OCI-LY3 (cell line): ENCODE measurements around the gene ZSCAN10.

Source experiments
- EZH2phosphoT487 ChIP-seq: fragments of 200-600 bp; shearing (Covaris generic); IDR thresholded peaks from 2 replicates; pipeline ENCODE4 v1.6.1; 2018; ENCODE audit warnings: antibody characterized with exemption, mixed run types, low read depth
- TF ChIP-seq, protein P1 (sequence below): fragments of 200-600, 300-600 bp; sonication (generic); IDR thresholded peaks from 2 replicates; pipeline ENCODE4 v1.5.1; 2014; ENCODE audit warnings: antibody characterized with exemption, low read length, low read depth

DNA sequence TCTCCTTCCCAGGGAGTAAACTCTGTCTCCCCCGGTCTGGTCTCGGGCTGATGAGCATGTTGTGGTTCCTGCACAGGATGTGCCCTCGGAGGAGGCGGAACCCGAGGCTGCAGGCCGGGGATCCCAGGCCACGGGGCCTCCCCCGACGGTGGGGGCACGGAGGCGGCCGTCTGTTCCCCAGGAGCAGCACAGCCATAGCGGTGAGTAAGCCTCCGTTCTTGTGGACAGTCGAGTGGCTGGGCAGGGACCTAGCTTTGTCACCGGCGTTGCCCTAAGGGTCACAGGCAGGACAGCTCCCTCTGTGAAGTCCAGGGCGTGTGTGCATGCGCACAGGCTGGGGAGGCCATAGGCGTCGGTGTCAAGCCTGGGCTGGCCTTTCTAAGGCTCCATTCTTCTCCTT is 39.2 kb upstream of the ZSCAN10 start:
- TF ChIP-seq, protein P1, sequence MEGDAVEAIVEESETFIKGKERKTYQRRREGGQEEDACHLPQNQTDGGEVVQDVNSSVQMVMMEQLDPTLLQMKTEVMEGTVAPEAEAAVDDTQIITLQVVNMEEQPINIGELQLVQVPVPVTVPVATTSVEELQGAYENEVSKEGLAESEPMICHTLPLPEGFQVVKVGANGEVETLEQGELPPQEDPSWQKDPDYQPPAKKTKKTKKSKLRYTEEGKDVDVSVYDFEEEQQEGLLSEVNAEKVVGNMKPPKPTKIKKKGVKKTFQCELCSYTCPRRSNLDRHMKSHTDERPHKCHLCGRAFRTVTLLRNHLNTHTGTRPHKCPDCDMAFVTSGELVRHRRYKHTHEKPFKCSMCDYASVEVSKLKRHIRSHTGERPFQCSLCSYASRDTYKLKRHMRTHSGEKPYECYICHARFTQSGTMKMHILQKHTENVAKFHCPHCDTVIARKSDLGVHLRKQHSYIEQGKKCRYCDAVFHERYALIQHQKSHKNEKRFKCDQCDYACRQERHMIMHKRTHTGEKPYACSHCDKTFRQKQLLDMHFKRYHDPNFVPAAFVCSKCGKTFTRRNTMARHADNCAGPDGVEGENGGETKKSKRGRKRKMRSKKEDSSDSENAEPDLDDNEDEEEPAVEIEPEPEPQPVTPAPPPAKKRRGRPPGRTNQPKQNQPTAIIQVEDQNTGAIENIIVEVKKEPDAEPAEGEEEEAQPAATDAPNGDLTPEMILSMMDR, result no peak
- no peak for TF ChIP-seq EZH2phosphoT487
